SK-N-MC (cell line): Measurements from ENCODE around the gene SEMA6A.
"Not testable (repeated sequence)": the region's sequence is repeated elsewhere in the genome, so short reads cannot be mapped to it uniquely, and the experiment has no call there.

Source experiments
- DNase-seq: peaks from one replicate; pipeline ENCODE4 v3.0.0-alpha.2; 2011; ENCODE audit warnings: low read depth, low spot score
- H3K27ac ChIP-seq: fragments of 200-600 bp; sonication (generic); 2 replicates; pipeline ENCODE4 v1.5.1; 2016; ENCODE audit warnings: mixed run types
- H3K36me3 ChIP-seq: fragments of 200-600 bp; sonication (generic); 2 replicates; pipeline ENCODE4 v1.6.1; 2017; ENCODE audit warnings: antibody characterized with exemption, low read length, mixed read lengths; ENCODE audit not compliant: insufficient read depth
- H3K4me3 ChIP-seq: fragments of 200-600 bp; sonication (generic); 2 replicates; pipeline ENCODE4 v1.5.1; 2016
- H3K9ac ChIP-seq: fragments of 200-600 bp; sonication (generic); 2 replicates; pipeline ENCODE4 v1.8.0; 2017; ENCODE audit warnings: mixed run types, mixed read lengths; ENCODE audit not compliant: insufficient read length
- H3K9me3 ChIP-seq: fragments of 200-600 bp; sonication (generic); 2 replicates; pipeline ENCODE4 v1.6.1; 2017; ENCODE audit warnings: low read depth, mild to moderate bottlenecking, antibody characterized with exemption, low read length, moderate library complexity, mixed read lengths
- EZH2 ChIP-seq: fragments of 200-600 bp; sonication (generic); IDR thresholded peaks from one replicate; pipeline ENCODE4 v1.6.1; 2017; ENCODE audit warnings: antibody characterized with exemption
- FOXP2 ChIP-seq: optimal IDR thresholded peaks from 2 replicates; pipeline ENCODE3; 2011; ENCODE audit warnings: mild to moderate bottlenecking, moderate library complexity; ENCODE audit not compliant: insufficient read depth; ENCODE audit errors: extremely low read length, control extremely low read depth
- POLR2AphosphoS5 ChIP-seq: IDR thresholded peaks from 2 replicates; pipeline ENCODE4 v1.6.1; 2012; ENCODE audit warnings: mild to moderate bottlenecking, low read depth, low read length, borderline replicate concordance

The SEMA6A gene

GRCh38 chr5:116550082-116550481 lies 24.5 kb downstream of the SEMA6A start:
- no peak overlapping the region for H3K9ac ChIP-seq

GRCh38 chr5:116546743-116547124 lies 27.9 kb downstream of the SEMA6A start:
- Histone ChIP-seq H3K9me3 (no peaks in the 10 kb centered on the region), H3K27ac (no peak overlapping the region), H3K4me3 (no peak overlapping the region), H3K9ac (no peak overlapping the region), H3K36me3 (no peaks in the 10 kb centered on the region)
- DNase-seq = no peak
- no peak for TF ChIP-seq FOXP2
- TF ChIP-seq EZH2 = no peak
- no peak for TF ChIP-seq POLR2AphosphoS5

More at GRCh38 chr5:116550082-116550481, 24.5 kb downstream of the SEMA6A start:
- Histone ChIP-seq H3K27ac (no peak overlapping the region), H3K36me3 (no peaks in the 10 kb centered on the region), H3K9me3 (no peaks in the 10 kb centered on the region), H3K4me3 (no peak overlapping the region)
- DNase-seq = no peak
- TF ChIP-seq FOXP2 = no peak
- no peak for TF ChIP-seq EZH2
- TF ChIP-seq POLR2AphosphoS5 = no peak

- no peaks in the 10 kb centered on the region for H3K9me3 ChIP-seq
- H3K27ac ChIP-seq = no peak overlapping the region
- H3K36me3 ChIP-seq = no peaks in the 10 kb centered on the region
- TF ChIP-seq FOXP2 (no peak), EZH2 (no peak), POLR2AphosphoS5 (no peak)
- H3K4me3 ChIP-seq = no peak overlapping the region
- H3K9ac ChIP-seq = no peak overlapping the region
- DNase-seq = no peak
Measured at GRCh38 chr5:116546033-116546742, 28.4 kb downstream of the SEMA6A start.

- H3K27ac ChIP-seq, H3K36me3 ChIP-seq, DNase-seq, H3K4me3 ChIP-seq, H3K9me3 ChIP-seq, H3K9ac ChIP-seq: not testable (repeated sequence)
Measured at GRCh38 chr5:116545465-116545864, 29.2 kb downstream of the SEMA6A start.

GRCh38 chr5:116544531-116545241 lies 29.9 kb downstream of the SEMA6A start:
- TF ChIP-seq EZH2 = no peak
- TF ChIP-seq POLR2AphosphoS5 = no peak
- no peak for TF ChIP-seq FOXP2
- H3K4me3 ChIP-seq = no peak overlapping the region
- no peak for DNase-seq
- no peak overlapping the region for H3K9ac ChIP-seq
- H3K9me3 ChIP-seq = no peaks in the 10 kb centered on the region
- H3K36me3 ChIP-seq = no peaks in the 10 kb centered on the region
- H3K27ac ChIP-seq = no peak overlapping the region

- DNase-seq = no peak
Measured at GRCh38 chr5:116543501-116543900, 31.1 kb downstream of the SEMA6A start.

GRCh38 chr5:116542619-116543018 lies 32.0 kb downstream of the SEMA6A start:
- Histone ChIP-seq H3K9ac (no peak overlapping the region), H3K36me3 (no peaks in the 10 kb centered on the region), H3K27ac (no peak overlapping the region), H3K9me3 (no peaks in the 10 kb centered on the region), H3K4me3 (no peak overlapping the region)
- no peak for DNase-seq
- TF ChIP-seq FOXP2 (no peak), EZH2 (no peak), POLR2AphosphoS5 (no peak)

More at GRCh38 chr5:116543501-116543900, 31.1 kb downstream of the SEMA6A start:
- no peak overlapping the region for H3K9ac ChIP-seq
- H3K9me3 ChIP-seq = no peaks in the 10 kb centered on the region
- no peaks in the 10 kb centered on the region for H3K36me3 ChIP-seq
- no peak overlapping the region for H3K27ac ChIP-seq
- H3K4me3 ChIP-seq = no peak overlapping the region
- TF ChIP-seq POLR2AphosphoS5 = no peak
- TF ChIP-seq FOXP2 = no peak
- TF ChIP-seq EZH2 = no peak

GRCh38 chr5:116539222-116539621 lies 35.4 kb downstream of the SEMA6A start:
- TF ChIP-seq EZH2 = no peak
- no peak for TF ChIP-seq FOXP2
- TF ChIP-seq POLR2AphosphoS5 = no peak
- Histone ChIP-seq H3K36me3 (no peaks in the 10 kb centered on the region), H3K27ac (no peak overlapping the region), H3K9ac (no peak overlapping the region), H3K4me3 (no peak overlapping the region), H3K9me3 (no peaks in the 10 kb centered on the region)
- DNase-seq = no peak
